ENCODE measurements around the gene INPP5D. TPM values are rescaled to one million over a fixed set of nuclear protein-coding genes. Genes with fewer than 3 reads are reported as not detected.

INPP5D gene
- total RNA-seq, 1 donor, result under 0.01 TPM

DNA sequence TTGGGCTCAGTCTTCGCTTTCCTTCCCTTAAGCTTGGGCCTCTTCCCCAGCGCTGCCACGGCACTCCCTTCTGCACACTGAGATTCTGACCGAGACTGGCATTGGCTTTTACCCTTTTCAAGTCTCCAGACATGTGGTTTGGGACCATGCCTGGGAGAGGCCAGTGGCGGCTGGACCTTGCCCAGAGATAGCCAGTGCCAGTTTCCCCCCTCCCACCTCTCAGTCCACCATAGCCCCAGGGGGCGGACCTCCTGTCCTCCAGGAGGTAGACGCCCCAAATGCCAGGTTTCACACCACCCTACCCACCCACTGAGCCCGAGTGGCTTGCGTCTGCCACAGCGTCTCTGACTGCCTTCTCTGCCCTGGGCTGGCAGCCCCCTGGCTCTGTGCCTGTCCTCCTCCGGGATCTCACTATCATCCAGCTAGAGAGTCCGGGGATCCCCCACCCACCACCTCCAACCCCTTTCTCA is 47.7 kb downstream of the INPP5D start:
- no peak for DNase-seq (ENCODE audit: low read depth)
- no peak for TF ChIP-seq CTCF (IDR thresholded peaks at IDR 0.05; ENCODE audit: insufficient read depth, low read depth, low read length)
- H3K4me3 ChIP-seq (ENCODE audit: low read depth, low read length), result no peak overlapping the region

DNA sequence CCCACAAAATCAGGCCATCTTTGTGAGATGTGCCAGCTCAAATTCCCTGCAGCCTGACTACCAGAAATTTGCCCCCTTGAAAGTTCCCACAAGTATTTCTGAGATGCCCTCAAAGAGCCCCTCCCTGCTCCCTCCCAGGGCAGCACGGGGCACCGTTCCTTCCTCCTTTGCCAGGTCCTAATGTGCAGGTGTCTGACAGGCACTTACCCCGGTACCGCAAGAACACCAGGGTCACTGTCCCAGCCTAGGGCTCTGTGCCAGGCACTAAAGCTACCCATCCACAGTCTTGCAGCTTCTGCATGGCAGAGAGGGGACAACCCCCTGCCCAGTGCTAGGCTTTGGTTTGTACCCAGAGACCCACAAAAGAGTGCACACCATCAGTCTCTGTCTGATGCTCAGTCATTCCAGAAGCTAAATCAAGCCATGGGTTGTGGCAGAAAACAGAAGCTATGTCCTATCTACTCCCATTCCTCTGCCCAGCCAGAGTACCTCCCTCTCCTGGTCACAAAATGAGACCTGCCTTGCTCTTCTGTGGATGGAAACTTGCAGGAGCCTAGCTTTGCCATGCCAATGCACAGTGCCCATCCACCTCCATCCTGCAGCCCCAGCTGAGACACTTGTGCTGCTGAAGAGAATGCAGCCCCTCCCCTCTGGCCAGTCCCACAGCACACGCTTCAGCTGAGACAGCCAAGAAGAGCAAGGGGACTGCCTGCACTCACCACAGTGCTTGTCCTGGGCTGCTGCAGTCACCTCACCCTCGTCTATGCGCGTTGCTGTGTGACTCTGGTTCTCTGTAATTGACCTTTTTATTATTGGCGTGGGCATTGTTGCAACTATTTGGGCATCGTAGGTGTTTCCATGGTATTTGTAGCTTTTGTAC is 48.7 kb downstream of the INPP5D start:
- DNase-seq (ENCODE audit: low read depth), result no peak
- TF ChIP-seq CTCF (IDR thresholded peaks at IDR 0.05; ENCODE audit: insufficient read depth, low read depth, low read length), result no peak
- H3K4me3 ChIP-seq (ENCODE audit: low read depth, low read length), result no peak overlapping the region

DNA sequence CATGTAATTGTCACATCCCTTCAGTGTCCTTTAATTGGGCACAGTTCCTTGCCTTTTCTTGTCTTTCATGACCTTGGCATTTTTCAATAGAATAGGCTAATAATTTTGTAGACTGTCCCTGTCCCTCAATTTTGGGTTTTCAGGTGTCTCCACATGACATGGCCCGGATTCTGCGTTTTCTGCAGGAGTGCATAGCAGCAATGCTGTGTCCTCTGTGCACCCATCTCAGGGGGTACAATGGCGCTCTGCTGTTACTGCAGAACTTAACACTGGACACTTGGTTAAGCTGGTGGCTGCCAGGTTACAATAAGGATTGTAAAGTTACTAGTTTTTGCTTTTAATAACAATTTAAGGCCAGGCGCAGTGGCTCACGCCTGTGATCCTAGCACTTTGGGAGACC is 51.3 kb downstream of the INPP5D start:
- H3K4me3 ChIP-seq (ENCODE audit: low read depth, low read length), result no peak overlapping the region
- TF ChIP-seq CTCF (IDR thresholded peaks at IDR 0.05; ENCODE audit: insufficient read depth, low read depth, low read length), result no peak
- DNase-seq (ENCODE audit: low read depth), result no peak

GRCh38 chr2:233112329-233112728 is 52.2 kb downstream of the INPP5D start:
- DNase-seq (ENCODE audit: low read depth), result no peak
- no peak overlapping the region for H3K4me3 ChIP-seq (ENCODE audit: low read depth, low read length)

GRCh38 chr2:233112776-233113452 is 52.8 kb downstream of the INPP5D start:
- no peak for DNase-seq (ENCODE audit: low read depth)
- no peak for TF ChIP-seq CTCF (IDR thresholded peaks at IDR 0.05; ENCODE audit: insufficient read depth, low read depth, low read length)
- H3K4me3 ChIP-seq (ENCODE audit: low read depth, low read length), result no peak overlapping the region

More at GRCh38 chr2:233112329-233112728, 52.2 kb downstream of the INPP5D start:
- TF ChIP-seq CTCF (IDR thresholded peaks at IDR 0.05; ENCODE audit: insufficient read depth, low read depth, low read length), result no peak

DNA sequence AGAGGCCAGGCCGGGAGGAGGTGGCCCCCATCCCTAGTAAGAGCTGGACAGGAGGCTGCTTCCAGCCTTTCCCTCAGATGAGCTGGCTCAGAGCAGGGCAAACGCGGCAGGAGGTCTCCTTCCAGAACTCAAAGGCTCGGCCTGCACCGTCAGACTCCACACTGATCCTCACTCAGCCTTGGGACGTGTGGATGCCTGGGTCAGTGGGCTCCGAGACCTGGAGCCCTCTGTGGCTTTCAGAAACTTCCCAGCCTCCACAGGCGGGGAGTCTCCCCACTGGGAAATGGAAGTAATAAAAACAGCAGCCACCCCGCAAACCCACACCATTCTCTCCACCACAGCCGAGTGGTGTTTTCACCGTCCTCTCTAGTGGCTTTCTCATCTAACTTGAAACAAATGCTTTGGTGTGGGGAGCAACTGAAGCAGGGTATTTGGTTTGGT is 54.3 kb downstream of the INPP5D start:
- TF ChIP-seq CTCF (IDR thresholded peaks at IDR 0.05; ENCODE audit: insufficient read depth, low read depth, low read length), result no peak
- no peak overlapping the region for H3K4me3 ChIP-seq (ENCODE audit: low read depth, low read length)
- no peak for DNase-seq (ENCODE audit: low read depth)
